ENCODE data around the gene MYO9B.
"Not testable (repeated sequence)": the region's sequence is repeated elsewhere in the genome, so short reads cannot be mapped to it uniquely, and the experiment has no call there.

Gene MYO9B

GRCh38 chr19:17118957-17119356, 43.4 kb downstream of the MYO9B start:
- DNase-seq (ENCODE audit: low spot score), result no peak

GRCh38 chr19:17121736-17122293, 46.2 kb downstream of the MYO9B start:
- no peak for DNase-seq (ENCODE audit: low spot score)

GRCh38 chr19:17123041-17123440, 47.5 kb downstream of the MYO9B start:
- no peak for DNase-seq (ENCODE audit: low spot score)

GRCh38 chr19:17124025-17124424, 48.4 kb downstream of the MYO9B start:
- DNase-seq (ENCODE audit: low spot score), result no peak

- peak; percentile 62 for DNase-seq (ENCODE audit: low spot score)
Measured at GRCh38 chr19:17125062-17125727, 49.6 kb downstream of the MYO9B start.

- DNase-seq (ENCODE audit: low spot score), result peak; percentile 76
Measured at GRCh38 chr19:17125728-17126677, 50.4 kb downstream of the MYO9B start.

- DNase-seq (ENCODE audit: low spot score), result no peak
Measured at GRCh38 chr19:17127671-17128070, 52.1 kb downstream of the MYO9B start.

- no peak for DNase-seq (ENCODE audit: low spot score)
Measured at GRCh38 chr19:17128403-17128802, 52.8 kb downstream of the MYO9B start.

GRCh38 chr19:17128820-17129219, 53.2 kb downstream of the MYO9B start:
- no peak for DNase-seq (ENCODE audit: low spot score)

GRCh38 chr19:17129377-17129776, 53.8 kb downstream of the MYO9B start:
- no peak for DNase-seq (ENCODE audit: low spot score)

- peak; percentile 9 for DNase-seq (ENCODE audit: low spot score)
Measured at GRCh38 chr19:17135001-17135853, 59.6 kb downstream of the MYO9B start.

- no peak for DNase-seq (ENCODE audit: low spot score)
Measured at GRCh38 chr19:17136021-17136420, 60.4 kb downstream of the MYO9B start.

- no peak for DNase-seq (ENCODE audit: low spot score)
Measured at GRCh38 chr19:17136617-17137016, 61.0 kb downstream of the MYO9B start.

GRCh38 chr19:17137417-17137816, 61.8 kb downstream of the MYO9B start:
- no peak for DNase-seq (ENCODE audit: low spot score)

GRCh38 chr19:17138052-17138846, 62.7 kb downstream of the MYO9B start:
- DNase-seq (ENCODE audit: low spot score), result not testable (repeated sequence)

GRCh38 chr19:17138937-17139598, 63.5 kb downstream of the MYO9B start:
- DNase-seq (ENCODE audit: low spot score), result no peak

- not testable (repeated sequence) for DNase-seq (ENCODE audit: low spot score)
Measured at GRCh38 chr19:17144771-17145170, 69.2 kb downstream of the MYO9B start.

- no peak for DNase-seq (ENCODE audit: low spot score)
Measured at GRCh38 chr19:17145546-17146497, 70.2 kb downstream of the MYO9B start.

- DNase-seq (ENCODE audit: low spot score), result no peak
Measured at GRCh38 chr19:17148130-17148529, 72.6 kb downstream of the MYO9B start.
